GM18861 (cell line): ENCODE data around the gene ZBTB34.

ENCODE experiments used
- ATAC-seq: cut with Tn5 transposase; IDR thresholded peaks from one replicate; pipeline ENCODE4 v1.9.1; 2021; ENCODE audit not compliant: unreplicated experiment

ZBTB34 gene

GRCh38 chr9:126842977-126843799 lies 17.3 kb upstream of the ZBTB34 start:
- ATAC-seq = no peak

GRCh38 chr9:126844085-126844484 lies 16.4 kb upstream of the ZBTB34 start:
- no peak for ATAC-seq

- ATAC-seq = no peak
Observed at GRCh38 chr9:126847051-126847450, 13.4 kb upstream of the ZBTB34 start.

- no peak for ATAC-seq
Observed at GRCh38 chr9:126849591-126850225, 10.7 kb upstream of the ZBTB34 start.

GRCh38 chr9:126851286-126851880 lies 9.1 kb upstream of the ZBTB34 start:
- ATAC-seq = no peak

GRCh38 chr9:126852086-126852688 lies 8.3 kb upstream of the ZBTB34 start:
- ATAC-seq = no peak

- no peak for ATAC-seq
Observed at GRCh38 chr9:126853667-126854066, 6.8 kb upstream of the ZBTB34 start.

- ATAC-seq = no peak
Observed at GRCh38 chr9:126854734-126855133, 5.7 kb upstream of the ZBTB34 start.

GRCh38 chr9:126856326-126856877 lies 4.0 kb upstream of the ZBTB34 start:
- no peak for ATAC-seq

GRCh38 chr9:126857261-126857960 lies 3.0 kb upstream of the ZBTB34 start:
- no peak for ATAC-seq

- ATAC-seq = no peak
Observed at GRCh38 chr9:126859111-126859510, 1.3 kb upstream of the ZBTB34 start.

- ATAC-seq = peak; percentile 28
Observed at GRCh38 chr9:126860757-126861466, 473 bp downstream of the ZBTB34 start.

GRCh38 chr9:126861707-126862103 lies 1.3 kb downstream of the ZBTB34 start:
- ATAC-seq = no peak

- ATAC-seq = no peak
Observed at GRCh38 chr9:126862104-126862761, 1.8 kb downstream of the ZBTB34 start.

- no peak for ATAC-seq
Observed at GRCh38 chr9:126864771-126865170, 4.3 kb downstream of the ZBTB34 start.

GRCh38 chr9:126869368-126869767 lies 8.9 kb downstream of the ZBTB34 start:
- no peak for ATAC-seq

GRCh38 chr9:126872516-126872915 lies 12.1 kb downstream of the ZBTB34 start:
- no peak for ATAC-seq

GRCh38 chr9:126874546-126875314 lies 14.3 kb downstream of the ZBTB34 start:
- no peak for ATAC-seq
